Keratinocyte (primary cell): Measurements from ENCODE around the gene PIP4K2A.

Experiments
- EZH2 ChIP-seq: IDR thresholded peaks from one replicate; pipeline ENCODE4 v1.6.1; 2012; ENCODE audit warnings: inconsistent platforms, mild to moderate bottlenecking, low read length, moderate library complexity
- TF ChIP-seq, protein P1 (sequence below), 3 experiments: IDR thresholded peaks in 1 of 3; conservative IDR thresholded peaks in 1 of 3; optimal IDR thresholded peaks in 1 of 3; 2 replicates in 2 of 3; 3 replicates in 1 of 3; pipeline versions ENCODE3 to v1.5.1; 2011; ENCODE audit warnings: low read length in 3 of 3, mild to moderate bottlenecking in 3 of 3, moderate library complexity in 2 of 3, control low read depth in 1 of 3, inconsistent platforms in 1 of 3; ENCODE audit not compliant: insufficient read depth in 2 of 3; ENCODE audit errors: extremely low read depth in 1 of 3

DNA sequence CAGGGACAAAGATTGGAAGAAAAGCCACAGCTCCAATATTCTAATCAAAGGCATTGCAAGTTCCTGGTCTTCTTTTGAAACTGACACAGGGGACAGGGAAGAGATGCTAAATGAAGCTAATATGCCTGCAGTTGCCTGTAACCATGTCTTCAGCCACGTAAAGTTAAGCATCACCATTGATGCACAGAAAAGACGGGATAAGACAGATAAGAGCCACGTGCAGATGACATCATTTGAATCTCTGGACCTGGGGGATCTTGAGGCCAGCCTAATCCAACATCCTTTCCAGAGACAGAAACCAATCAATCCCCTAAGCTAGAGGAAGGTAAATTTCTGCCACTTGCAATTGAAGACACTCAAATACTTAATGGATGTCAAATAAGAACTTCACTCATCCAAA, 93.4 kb downstream of the PIP4K2A start:
- TF ChIP-seq, protein P1, sequence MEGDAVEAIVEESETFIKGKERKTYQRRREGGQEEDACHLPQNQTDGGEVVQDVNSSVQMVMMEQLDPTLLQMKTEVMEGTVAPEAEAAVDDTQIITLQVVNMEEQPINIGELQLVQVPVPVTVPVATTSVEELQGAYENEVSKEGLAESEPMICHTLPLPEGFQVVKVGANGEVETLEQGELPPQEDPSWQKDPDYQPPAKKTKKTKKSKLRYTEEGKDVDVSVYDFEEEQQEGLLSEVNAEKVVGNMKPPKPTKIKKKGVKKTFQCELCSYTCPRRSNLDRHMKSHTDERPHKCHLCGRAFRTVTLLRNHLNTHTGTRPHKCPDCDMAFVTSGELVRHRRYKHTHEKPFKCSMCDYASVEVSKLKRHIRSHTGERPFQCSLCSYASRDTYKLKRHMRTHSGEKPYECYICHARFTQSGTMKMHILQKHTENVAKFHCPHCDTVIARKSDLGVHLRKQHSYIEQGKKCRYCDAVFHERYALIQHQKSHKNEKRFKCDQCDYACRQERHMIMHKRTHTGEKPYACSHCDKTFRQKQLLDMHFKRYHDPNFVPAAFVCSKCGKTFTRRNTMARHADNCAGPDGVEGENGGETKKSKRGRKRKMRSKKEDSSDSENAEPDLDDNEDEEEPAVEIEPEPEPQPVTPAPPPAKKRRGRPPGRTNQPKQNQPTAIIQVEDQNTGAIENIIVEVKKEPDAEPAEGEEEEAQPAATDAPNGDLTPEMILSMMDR (optimal IDR thresholded peaks at IDR 0.05 in 1 of 3, IDR thresholded peaks at IDR 0.05 in 1 of 3, conservative IDR thresholded peaks at IDR 0.05 in 1 of 3; ENCODE audit: extremely low read depth in 1 of 3, insufficient read depth in 2 of 3, low read length in 3 of 3): no peak
- no peak for TF ChIP-seq EZH2
